Measurements from ENCODE around the gene SH3BP1. TPM values are rescaled to one million over a fixed set of nuclear protein-coding genes. Genes with fewer than 3 reads are reported as not detected.

Gene SH3BP1
- total and polyA plus RNA-seq, 9 of the 15 experiments (the other 6 are each of a cell fraction or from before 2014, with no cell fraction given): 0.10 to 36.2 (median 10.4) TPM

- Histone ChIP-seq H3K27ac (ENCODE audit: extremely low read depth, low read depth, low read length) (no peak overlapping the region), H3K36me3 (ENCODE audit: control insufficient read depth, insufficient read depth, low read length) (peaks cover 74% of the 10 kb centered on the region; the same call in 2 of the 3 replicates), H3K27me3 (ENCODE audit: control insufficient read depth in 2 of 2, insufficient read depth in 2 of 2, low read length in 2 of 2) (no peaks in the 10 kb centered on the region), H3K4me2 (ENCODE audit: insufficient read depth, low read length) (no peak overlapping the region), H3K9me3 (replicated peaks; ENCODE audit: control insufficient read depth, insufficient read depth, low read depth, low read length) (no peaks in the 10 kb centered on the region), H3K9ac (ENCODE audit: insufficient read depth in 1 of 2, low read depth in 2 of 2, low read length in 2 of 2) (no peak overlapping the region), H3K4me3 (no peak overlapping the region), H3K9me1 (ENCODE audit: control insufficient read depth, insufficient read depth, low read length) (no peaks in the 10 kb centered on the region), H4K20me1 (replicated peaks; ENCODE audit: control insufficient read depth, insufficient read depth, low read length) (no peaks in the 10 kb centered on the region), H3K4me1 (replicated peaks in 1 of 2; ENCODE audit: control insufficient read depth in 2 of 2, insufficient read depth in 2 of 2, low read length in 2 of 2) (peaks cover 0 to 33% of the 10 kb centered on the region in 2 experiments; a peak in 3 of 5 replicates), H3K79me2 (ENCODE audit: control insufficient read depth, insufficient read depth, low read length) (no peaks in the 10 kb centered on the region), H2AFZ (ENCODE audit: low read depth, low read length) (no peak overlapping the region)
- intact Hi-C loops (cut with micrococcal nuclease) (no loop called here), in situ Hi-C loops (cut with MboI) (no loop called here)
- ChIA-PET POLR2A (interaction anchor here (0.7 to 1.3 kb wide), 7 partner anchors 10 to 65 kb away, joined by 3 read pairs; partner anchors contain the start of genes GGA1, LGALS1 and NOL12), CTCF (ENCODE audit: low intra/inter-chr PET ratio) (no interaction called here)
- ATAC-seq (no peak), FAIRE-seq (no peak), DNase-seq (ENCODE audit: extremely low read depth in 1 of 4, low spot score in 3 of 4) (no peak)
- WGBS (ENCODE audit: insufficient coverage, low coverage, missing lambda C conversion rate): 84% methylated on average over 7 of the region's 12 CpGs
- no TSS peak for BruUV-seq (replicated peaks)
- TF ChIP-seq ZBTB7A (IDR thresholded peaks at IDR 0.05; ENCODE audit: borderline replicate concordance, control insufficient read depth, low read depth, low read length): no peak
- TF ChIP-seq GTF2A2 (tag; IDR thresholded peaks at IDR 0.05): no peak
- TF ChIP-seq RREB1 (CRISPR knock-in tag; IDR thresholded peaks at IDR 0.05): no peak
- no peak for TF ChIP-seq USF2 (CRISPR knock-in tag; IDR thresholded peaks at IDR 0.05)
- TF ChIP-seq RBFOX2 (IDR thresholded peaks at IDR 0.05; ENCODE audit: low read depth, low read length): 0 out of 2 replicates have a peak, but pooled peaks have one; percentile 29
- TF ChIP-seq ELK3 (CRISPR knock-in tag; IDR thresholded peaks at IDR 0.05): no peak
- TF ChIP-seq KAT7 (CRISPR knock-in tag; IDR thresholded peaks at IDR 0.05; ENCODE audit: borderline replicate concordance): no peak
- TF ChIP-seq U2AF2 (optimal IDR thresholded peaks at IDR 0.05; ENCODE audit: low read depth, low read length): no peak
- TF ChIP-seq NEUROD1 (IDR thresholded peaks at IDR 0.05; ENCODE audit: borderline replicate concordance, low read depth, low read length, partially characterized antibody): no peak
- TF ChIP-seq RBM22 (IDR thresholded peaks at IDR 0.05; ENCODE audit: low read depth, low read length, poor library complexity, severe bottlenecking): no peak
- TF ChIP-seq POLR2G (IDR thresholded peaks at IDR 0.05; ENCODE audit: low read depth, low read length): peak; percentile 39; the same call in 1 of the 2 replicates
- TF ChIP-seq NFIC (IDR thresholded peaks at IDR 0.05): no peak
- no peak for TF ChIP-seq NFATC3 (IDR thresholded peaks at IDR 0.05)
- no peak for TF ChIP-seq ARID1B (IDR thresholded peaks at IDR 0.05)
- TF ChIP-seq SP2 (IDR thresholded peaks at IDR 0.05; ENCODE audit: extremely low read depth, low read depth, low read length, poor library complexity, severe bottlenecking): no peak
Observed at GRCh38 chr22:37621352-37621860, 18.1 kb upstream of the SH3BP1 start.
